ENCODE data around the gene CCR3.

CCR3 gene

DNA sequence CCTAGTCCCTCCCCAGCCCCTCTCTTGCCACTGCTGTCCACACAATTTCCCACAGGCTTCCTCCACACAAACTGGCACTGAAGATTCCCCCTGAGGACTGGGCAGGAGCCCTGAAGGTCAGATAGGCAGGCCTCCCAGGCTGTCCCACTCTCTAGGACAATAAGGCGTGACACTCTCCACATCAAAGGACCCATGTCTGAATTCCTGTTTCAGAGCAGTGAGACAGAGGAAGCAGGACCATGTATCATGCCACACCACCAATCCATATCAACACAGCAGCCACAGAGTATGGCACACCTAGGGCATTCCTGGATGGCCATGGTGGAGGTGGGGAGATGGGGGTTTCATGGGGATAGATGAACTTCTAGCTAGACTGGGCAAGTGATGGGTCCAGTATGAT is 20.3 kb upstream of the CCR3 start:
- no peak for DNase-seq

DNA sequence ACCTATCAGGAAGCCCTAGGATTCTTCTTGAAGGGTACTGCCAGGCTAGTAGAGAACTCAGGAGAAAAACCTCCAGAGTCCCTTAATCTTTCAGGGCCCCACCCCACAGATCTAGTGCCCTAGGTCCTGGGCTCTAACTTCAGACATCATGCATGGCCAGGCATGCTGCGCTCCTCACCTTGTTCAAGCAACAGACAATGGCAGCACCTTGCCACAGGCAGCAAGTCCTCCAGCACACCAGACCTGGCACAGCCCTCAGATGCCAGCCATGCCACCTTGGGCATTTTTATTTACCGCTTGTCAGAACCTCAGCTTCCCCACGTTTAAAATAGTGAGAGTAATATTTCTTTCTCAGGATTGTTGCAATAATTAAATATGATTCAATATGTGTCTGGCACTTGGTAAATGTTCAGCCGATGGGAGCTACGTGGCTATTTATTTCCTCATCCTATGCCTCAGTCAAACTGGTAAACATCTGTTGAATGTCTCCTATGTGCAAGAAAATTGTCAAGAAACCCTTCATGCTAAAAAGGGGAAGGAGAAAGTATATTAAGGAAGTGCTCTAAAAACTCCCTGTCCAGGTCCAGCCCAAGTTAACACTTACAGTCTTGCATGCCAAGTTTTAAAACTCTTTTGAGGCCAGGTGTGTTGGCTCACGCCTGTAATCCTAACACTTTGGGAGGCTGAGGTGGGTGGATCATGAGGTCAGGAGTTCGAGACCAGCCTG is 19.7 kb upstream of the CCR3 start:
- no peak for DNase-seq

DNA sequence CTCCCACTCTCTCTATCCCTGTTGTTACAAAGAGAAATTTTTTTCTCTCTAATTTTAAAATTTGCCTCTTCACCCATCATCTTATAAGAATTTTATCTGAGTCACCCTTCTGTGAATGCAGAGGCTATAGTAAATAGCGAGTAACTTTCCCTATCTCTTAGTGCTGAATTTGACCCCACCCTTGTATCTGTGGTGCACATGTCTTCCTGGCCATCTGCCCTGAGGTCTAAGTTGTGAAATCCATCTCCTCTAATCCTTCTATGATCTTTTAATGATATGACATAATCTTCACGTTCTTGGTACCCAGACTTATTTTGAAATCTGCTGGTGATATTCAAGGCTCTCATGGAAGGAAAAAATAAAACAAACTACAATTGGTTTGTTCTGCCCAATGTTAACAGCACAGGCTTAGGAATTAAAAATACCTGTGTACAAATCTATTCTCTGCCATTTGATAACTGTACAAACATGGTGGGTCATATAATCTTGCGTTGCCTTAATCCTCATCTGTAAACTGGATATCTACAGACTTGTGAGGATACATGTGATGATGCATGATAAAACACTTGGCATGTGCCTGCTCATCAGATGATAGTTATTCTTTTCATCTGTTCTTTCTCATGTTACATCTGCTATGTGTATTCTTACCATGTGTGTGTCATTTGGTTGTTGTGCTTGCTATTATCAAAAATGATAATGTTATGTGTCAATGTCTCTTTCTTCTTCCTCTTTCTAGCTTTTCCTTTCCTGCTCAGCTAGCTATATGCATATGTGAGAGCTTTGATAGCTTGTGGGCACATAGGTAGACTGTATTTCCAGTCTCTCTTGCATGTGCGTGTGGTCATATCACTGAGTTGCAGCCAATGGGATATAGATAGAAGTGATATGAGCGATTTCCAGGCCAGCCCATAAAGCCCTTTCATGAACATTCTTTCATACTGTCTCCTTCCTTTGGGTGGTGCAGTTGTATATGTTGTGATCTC is 13.7 kb upstream of the CCR3 start:
- DNase-seq = no peak

DNA sequence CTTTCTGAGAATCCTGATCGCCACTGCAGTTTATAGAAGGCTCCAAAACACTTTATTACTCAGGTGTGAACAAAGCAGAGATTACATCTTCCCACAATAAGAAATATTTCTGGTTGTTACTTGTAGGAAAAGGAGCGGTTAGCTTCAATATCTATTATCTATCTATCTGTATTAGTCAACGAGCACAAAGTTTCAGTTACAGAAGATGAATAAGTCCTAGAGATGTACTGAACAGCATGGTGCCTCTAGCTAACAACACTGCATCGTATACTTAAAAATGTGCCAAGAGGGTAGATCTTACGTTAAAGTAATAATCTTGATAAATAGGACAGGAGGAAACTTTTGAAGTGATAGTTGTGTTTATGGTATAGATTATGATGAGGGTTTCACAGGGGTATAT is 10.9 kb upstream of the CCR3 start:
- no peak for DNase-seq

DNA sequence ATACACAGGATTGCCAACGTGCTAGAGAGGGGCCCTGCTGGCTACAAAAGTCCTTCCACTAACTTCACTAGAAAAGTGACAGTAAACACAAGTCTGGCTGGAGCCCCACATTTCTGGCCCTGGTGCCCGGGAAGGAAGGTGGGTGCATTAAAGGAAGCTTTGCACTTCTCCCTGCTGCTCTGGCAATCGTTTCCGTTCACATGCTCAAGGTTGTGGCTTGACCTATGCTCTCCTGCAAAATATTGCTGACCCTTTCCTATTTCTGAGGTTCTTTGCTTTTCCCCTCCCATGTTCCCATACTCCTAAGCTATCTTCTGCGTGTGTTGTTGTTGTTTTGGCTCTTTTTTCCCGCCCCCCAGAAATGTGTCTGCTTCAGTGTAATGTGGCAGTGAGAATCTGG is 9.1 kb upstream of the CCR3 start:
- no peak for DNase-seq

DNA sequence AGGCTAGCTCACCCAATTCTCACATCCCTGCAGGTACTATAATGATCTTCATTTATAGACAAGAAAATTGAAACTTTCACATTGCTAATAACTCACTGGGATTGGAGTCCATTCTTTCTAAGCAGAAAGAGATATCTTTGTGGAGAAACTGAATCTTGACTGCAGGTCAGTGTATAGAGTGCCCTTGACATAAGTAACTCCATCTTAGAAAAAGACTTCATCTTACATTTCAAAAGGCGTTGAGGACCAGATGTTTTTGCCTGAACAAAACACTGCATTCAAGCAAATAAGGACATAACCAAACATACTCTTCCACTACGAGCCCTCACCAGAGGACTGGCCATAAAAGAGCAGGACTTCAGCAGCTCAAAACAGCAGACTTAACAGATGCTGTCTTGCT is 6.8 kb upstream of the CCR3 start:
- no peak for DNase-seq

DNA sequence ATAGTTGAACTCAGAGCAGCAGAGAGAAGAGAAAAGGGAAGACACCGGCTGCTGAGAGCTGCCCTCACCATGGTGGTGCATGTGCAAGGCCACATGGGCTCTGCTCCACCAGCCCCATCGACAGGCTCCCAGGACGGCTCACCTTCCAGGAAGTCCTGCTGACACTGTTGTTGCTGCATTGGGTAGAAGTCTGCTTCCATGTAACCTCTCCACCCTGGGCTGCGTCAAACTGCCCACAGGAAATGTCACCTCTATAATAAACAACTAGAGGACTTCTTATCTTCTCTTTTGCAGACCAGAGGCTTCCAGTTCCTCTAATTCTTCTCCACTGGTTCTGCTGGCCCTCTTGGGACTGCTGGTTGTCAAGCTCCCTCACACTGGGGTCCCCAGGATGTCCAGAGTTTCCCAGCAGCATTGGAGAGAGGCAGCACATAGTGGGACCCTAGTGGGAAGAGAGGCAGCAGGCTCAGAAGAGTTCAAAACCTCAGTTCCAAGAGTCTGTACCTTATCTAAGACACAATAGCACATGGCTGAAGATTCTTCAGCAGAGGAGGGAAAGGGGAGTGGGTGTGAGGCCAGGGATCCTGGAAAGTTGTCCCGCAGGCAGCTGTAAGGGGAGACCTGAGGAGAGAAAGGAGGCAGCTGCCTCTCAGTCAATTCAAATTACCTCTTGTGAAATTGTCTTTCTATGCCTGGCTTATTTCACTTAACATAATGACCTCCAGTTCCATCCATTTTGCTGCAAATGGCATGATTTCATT is 5.8 kb upstream of the CCR3 start:
- DNase-seq = no peak

DNA sequence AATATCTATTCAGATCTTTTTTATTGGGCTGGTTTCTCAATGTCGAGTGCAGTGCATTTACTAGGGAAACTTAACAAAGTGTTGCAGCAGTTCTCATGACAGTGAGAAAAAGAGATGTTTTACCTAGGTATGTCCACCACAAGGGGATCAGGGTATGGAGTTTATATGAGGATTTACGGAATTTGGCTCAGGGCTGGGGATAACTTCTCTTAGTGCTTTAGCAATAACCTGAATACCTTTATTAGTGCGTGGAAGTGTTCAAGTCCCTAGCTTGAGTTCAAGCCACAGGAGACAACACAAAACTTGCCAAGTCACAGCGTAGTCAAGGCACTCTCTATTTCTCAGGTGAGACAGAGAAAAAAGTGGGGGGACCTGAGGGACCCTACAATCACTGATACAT is 3.9 kb upstream of the CCR3 start:
- DNase-seq = no peak

DNA sequence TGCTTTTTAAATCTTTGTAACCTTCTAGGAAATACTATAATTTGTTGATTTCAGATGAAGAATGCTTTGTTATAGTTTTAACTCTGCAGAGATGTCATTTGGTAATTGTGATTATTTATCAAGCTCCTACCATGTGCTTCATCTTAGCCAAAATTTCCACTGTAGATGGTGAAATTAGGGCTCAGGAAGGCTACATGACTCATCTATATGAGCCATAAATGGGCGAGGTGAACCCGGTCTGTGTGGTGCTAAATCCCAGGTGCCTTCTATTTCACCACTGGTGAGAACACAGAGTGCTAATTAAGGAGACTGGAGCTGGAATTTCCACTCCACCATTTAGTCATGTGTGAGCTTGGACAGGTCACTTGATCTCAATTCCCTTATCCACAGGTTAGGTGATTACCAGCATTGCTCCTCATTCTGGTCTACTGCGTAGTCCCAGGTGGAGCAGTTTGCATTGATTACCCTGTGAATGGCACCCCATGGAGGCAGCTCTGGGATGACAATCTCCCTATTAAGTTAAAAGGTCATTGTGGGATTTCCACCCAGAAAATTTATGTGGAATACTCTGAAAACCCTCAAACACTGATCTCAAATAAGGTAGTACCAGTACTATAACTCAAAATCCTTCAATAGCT is 2.8 kb upstream of the CCR3 start:
- no peak for DNase-seq

DNA sequence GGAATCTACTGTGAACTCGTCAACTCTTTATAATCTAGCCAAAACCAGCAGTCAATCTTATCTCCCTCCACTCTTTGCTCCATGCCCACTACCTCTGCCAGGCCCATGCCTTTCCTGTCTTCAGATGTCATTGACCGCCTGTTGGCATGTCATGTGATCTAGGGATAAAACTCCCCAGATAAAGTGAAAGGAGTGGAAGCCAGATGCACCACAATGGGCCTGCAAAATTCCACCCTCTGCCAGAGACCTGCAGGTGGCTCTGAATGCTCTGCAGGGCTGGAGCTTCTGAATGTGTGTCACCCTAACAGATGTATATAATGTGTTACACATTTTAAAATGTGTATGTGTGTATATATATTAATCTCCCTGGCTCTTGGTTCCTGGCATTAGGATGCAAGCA is 2.3 kb upstream of the CCR3 start:
- no peak for DNase-seq

DNA sequence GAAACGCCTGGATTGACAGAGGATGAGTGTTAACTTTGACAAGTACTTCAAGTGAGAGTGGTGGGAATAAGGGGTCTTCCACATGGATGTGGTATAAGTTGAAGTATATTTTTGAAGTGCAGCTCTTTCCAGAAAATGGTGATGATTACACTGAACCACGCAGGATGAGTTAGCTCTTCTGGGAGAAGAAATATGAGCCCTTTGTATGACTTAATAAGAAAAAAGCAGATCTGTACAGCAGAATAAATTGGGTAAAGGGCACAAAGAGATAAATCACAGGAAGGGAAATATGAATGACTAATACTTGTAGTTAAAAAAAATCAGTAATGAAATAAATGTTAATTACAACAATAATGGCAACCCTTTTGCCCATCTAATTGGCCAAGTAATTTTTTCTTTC is 1.3 kb downstream of the CCR3 start:
- DNase-seq = no peak

DNA sequence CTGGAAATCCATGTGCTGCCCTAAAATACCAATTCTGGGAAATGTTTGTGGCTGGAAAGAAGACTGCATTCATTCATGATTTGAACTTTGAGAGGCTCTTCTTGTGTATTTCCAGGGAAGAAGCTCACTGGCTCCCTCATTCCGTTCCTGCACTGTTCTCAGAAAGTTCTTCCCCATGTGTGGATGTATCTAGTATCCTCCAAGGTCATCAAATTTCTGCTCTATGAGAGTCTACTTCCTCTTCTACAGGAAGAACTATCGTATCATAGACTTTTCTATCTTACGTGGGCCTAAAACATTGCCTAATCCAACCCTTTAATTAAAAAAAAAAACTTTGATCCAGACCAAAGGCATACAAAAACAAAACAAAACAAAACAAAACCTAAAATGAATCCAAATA is 2.9 kb downstream of the CCR3 start:
- no peak for DNase-seq

DNA sequence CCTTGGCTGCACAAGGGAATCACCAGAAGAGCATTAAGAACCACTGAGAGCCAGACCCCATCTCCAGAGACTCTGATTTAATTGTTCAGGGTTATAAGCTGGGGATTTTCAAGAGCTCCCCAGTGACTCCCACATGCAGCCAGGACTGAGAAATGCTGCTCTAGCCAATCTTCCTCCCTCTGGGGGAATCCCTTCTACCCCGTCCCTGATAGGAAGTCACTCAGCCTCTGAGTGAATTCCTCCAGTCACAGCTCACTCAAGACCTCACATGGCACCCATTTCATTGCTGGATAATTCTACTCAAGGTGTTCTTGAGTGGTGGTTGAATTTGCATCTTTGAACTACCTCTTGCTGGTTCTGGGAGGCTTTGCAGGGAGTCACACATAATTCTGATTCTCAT is 10.7 kb downstream of the CCR3 start:
- DNase-seq = no peak

DNA sequence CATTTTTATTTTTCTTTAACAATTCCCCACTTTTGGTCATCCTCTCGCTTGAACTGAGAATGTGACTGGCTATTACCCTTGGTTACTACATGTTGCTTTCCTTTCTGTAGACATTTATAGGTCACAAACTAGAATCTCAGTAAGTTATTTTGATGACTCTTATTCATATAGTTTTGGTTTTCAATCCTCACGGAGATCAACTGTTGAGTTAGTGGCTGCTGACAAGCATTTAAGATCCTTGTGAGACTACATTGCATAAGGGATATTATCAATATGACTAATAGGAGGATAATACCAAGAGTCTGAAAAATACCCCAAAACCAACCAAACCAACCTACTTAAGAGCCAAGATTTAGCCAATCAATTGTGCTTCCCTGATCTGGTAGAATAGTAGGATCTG is 16.3 kb downstream of the CCR3 start:
- no peak for DNase-seq

DNA sequence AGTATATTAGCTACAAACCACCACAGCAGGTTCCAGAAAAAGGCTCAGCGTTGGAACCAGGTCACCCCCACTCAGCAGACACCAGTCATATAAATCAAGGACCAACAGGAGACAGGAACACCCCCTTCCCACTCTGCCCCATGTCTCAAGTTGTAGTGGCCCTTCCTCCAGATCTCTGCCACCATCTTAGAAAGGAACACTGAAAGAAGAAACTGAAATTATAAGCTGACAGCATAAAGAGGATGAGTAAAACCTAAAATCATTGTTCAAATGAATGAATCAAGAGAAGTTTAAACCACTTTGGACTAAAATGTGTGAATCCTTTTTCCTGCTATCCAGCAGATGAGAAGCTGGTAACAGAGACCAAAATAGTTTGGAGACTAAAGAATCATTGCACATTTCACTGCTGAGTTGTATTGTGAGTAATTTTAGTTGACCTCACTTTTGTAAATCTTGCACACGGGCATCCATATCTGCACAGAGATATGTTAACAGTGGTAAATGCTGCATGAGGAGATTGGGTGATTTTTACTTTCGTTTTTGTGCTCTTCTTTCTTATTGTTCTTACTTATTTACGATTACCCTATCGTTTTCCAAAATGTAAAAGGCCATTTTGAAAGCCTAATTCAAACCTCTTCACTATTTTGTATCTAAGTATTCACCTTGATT is 19.8 kb downstream of the CCR3 start:
- peak; percentile 25 for DNase-seq

DNA sequence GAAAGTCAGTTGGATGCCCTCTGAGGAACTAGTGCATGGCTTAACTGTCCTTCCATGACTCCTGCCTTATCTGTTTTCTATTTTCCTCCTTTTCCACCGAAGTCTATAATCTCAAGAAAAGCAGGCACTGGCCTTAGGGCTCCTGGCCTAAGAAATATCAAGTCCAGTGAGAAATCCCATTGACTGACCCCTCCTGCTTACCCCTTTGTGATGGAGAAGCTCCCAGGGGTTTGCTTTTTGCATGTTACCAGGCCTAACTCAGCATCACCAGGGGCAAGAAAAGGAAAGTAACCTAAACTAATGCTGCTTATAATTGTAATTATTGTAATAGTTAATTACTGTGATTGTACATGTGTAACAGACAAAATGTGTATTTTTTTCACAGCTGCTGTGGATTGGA is 21.7 kb downstream of the CCR3 start:
- no peak for DNase-seq

DNA sequence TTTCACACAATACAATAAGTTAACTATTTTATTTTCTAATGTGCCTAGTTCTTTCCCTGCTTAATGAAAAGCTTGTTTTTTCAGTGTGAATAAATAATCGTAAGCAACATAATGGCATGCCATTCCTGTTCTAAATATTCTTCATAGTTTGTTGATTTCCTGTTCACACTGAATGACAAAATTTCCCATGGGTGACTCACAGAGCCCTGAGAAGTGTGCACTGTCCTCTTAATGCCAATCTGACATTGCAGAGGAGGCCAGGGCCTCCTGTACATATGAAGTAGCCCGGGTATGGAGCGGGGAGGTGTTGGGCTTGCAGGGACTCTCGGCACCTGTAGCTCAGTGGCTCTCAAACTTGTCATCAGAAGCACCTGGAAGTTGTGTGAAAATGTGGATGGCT is 24.3 kb downstream of the CCR3 start:
- no peak for DNase-seq

DNA sequence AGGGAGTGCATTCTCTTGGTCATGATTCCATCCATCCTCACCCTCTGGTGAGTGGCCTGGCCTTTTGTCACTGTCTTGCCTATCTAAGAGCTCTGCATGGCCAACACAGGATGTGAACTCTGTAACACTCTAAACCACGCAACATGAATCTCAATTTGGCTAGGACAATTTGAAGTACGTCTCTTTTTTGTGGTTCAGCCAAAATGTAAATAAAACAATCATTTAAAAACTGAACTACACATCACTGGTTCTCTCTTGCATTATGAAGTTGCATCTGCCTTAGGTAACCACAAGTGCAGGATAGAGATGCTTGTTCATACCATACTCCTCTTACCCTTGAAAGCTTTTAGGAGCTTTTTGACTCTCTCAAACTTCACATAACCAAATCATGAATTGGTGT is 27.3 kb downstream of the CCR3 start:
- no peak for DNase-seq

DNA sequence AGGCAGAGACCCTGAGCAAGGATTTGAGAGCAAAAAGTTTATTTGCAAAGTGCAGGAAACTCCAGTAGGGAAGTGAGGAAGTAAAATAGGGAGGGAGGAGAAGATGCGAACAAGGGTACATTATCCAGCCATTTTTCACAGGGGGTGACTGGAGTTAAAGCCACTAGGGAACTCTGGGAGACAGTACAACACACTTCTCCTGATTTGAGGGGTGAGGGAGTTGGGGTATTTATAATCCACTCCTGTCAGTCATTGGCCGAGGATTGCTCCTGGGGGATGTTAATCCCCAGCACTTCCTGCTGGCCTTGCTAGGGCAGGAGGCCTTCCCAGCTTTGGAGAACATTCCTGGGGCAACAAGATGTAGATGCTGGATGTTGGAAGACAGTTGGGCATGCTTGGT is 28.2 kb downstream of the CCR3 start:
- no peak for DNase-seq

DNA sequence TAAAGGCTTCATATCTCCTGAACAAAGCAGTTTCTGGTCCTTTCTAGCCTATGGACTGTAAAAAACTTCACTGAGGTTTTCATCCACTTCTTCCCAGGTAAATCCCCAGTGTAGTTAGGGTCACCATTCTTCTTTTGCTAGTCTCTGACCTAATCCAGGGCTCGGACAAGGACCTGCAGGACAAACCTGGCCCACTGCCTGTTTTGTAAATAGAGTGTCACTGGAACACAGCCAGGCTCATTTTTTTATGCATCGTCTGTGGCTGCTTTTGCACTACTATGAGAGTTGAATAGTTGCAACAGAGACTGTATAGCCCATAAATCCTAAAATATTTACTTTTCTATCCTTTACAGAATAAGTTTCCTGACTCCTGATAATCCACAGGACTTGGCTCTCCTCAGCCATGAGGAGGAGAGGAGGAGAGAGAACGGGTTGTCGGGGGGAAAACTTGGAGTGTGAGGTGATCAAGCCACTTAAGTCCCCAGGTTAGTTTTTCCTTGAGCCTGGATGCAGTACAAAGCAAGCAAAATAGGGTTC is 29.0 kb downstream of the CCR3 start:
- DNase-seq = no peak

DNA sequence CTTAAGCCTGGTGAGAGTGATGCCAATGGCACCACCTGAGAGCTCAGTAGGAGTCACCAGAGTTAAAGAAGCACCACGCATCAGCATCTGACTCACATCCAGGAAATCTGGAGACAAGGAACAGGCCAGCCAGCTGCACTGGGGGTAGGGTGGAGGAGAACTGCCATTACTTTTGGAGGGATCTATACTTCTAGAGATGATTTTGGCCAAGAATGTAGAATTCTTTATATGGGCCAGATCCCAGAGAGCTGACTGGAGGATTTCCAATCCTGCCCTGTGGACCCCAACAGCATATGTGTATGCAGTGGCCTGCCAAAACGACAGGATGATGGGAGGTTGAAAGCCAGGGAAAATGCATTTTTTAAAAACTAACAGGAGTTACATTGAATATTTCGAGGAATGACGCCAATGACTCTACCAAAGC is 29.8 kb downstream of the CCR3 start:
- no peak for DNase-seq

DNA sequence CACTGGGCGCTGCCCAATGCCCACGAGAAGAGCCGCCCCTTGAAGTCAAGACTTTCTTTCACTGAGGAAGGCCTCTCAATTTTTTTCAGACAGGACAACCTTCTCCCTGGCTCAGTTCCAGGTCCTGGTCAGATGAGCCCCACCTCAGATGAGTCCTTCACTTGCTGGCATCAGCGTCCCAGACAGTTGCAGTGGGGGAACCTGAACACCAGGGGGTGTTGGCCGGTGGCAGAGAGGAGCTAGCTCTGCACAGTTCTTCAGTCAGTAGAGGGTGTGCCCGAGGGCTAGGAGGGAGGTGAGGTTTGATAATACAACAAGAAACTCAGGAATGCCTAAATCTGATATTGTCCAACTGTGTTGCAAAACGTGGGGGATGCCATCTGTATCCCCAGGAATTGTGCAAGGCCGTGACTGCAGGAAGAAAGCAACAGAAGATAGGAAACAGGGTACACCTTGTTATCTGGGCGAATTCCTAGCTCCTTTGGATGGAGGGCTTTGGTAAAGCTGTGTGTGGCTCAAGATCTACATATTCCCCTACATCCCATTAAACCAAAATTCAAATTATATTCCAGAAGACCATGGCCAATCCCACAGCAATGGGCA is 34.3 kb downstream of the CCR3 start:
- peak; percentile 84 for DNase-seq

Data from CD4-positive, alpha-beta T cell treated with Interleukin-10 for 1 hour (primary cell).